Measurements from ENCODE around the gene GPN3. TPM values are rescaled to one million over a fixed set of nuclear protein-coding genes. Genes with fewer than 3 reads are reported as not detected.
"Not testable (repeated sequence)": the region's sequence is repeated elsewhere in the genome, so short reads cannot be mapped to it uniquely, and the experiment has no call there.

Gene GPN3
- total RNA-seq, 1 donor from 2014 or later: 23.7 TPM

DNA sequence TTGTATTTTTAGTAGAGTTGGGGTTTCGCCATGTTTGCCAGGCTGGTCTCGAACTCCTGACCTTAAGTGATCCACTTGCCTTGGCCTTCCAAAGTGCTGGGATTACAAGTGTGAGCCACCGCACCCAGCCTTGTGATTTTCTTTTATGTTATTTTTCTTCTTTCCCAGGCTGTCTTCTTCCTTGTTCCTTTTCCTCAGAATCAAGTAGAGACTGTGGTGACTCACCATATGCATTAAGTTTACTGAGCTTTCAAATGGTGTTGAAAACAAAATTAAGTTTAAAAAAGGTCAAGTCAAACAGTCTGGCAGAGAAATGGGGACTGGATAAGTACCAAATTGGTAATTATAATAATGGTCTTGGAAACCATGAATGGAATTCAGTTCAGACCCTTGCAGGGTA is 23.6 kb downstream of the GPN3 start:
- no peak for DNase-seq

GRCh38 chr12:110436231-110436630 is 31.8 kb downstream of the GPN3 start:
- no peak for DNase-seq

GRCh38 chr12:110431957-110432587 is 36.0 kb downstream of the GPN3 start:
- DNase-seq: no peak

- not testable (repeated sequence) for DNase-seq
Observed at GRCh38 chr12:110429676-110430075, 38.4 kb downstream of the GPN3 start.

DNA sequence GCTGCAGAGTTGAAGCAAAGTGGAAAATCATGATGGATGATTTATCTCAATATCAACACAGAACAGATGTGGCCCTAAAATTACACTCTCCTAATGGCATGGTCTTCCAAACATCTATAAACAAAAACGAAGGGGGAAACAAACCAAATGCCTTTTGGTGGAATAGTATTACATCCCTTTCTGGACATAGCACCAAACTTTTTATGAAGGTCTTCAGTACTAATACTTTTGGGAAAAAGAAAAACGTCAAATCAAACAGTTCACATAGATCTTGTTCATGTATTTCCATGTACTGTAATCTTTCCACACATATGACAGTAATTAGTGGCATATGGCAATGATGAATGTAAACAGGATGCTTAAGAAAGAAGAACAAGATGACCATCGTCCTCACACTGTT is 41.7 kb downstream of the GPN3 start:
- DNase-seq: peak; percentile 79

DNA sequence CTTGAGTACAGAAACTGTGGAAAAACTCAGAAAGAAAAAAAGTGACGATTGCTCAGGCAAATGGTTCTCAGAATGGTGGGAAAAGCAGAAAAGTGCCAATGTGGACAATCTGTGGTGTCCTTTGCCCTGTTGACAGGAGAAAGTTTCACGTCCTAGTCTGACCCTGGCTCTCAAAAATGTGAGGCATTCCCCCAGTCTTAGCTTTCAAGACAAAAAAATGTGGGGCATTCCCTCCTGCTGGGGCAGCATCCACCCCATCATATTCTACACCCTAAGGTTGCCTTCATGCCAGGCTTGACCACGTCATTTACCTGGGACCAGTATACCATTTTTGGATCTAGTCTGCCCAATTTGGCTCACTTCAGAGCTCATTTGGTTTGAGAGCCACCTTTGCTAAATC is 43.8 kb downstream of the GPN3 start:
- no peak for DNase-seq

GRCh38 chr12:110421701-110422100 is 46.4 kb downstream of the GPN3 start:
- DNase-seq: no peak

- no peak for DNase-seq
Observed at GRCh38 chr12:110421159-110421661, 46.8 kb downstream of the GPN3 start.

DNA sequence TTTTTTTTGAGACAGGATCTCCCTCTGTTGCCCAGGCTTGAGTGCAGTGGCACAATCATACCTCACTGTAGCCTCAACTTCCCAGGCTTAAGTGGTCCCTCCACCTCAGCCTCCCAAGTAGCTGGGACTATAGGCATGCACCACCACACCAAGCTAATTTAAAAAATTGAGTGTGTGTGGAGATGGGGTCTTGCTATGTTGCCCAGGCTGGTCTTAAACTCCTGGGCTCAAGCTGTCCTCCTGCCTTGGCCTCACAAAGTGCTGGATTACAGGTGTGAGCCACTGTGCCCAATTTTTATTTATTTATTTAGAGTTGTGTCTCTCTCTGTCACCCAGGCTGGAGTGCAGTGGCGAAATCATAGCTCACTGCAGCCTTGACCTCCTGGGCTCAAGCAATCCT is 47.4 kb downstream of the GPN3 start:
- DNase-seq: not testable (repeated sequence)

- not testable (repeated sequence) for DNase-seq
Observed at GRCh38 chr12:110417113-110417512, 50.9 kb downstream of the GPN3 start.

DNA sequence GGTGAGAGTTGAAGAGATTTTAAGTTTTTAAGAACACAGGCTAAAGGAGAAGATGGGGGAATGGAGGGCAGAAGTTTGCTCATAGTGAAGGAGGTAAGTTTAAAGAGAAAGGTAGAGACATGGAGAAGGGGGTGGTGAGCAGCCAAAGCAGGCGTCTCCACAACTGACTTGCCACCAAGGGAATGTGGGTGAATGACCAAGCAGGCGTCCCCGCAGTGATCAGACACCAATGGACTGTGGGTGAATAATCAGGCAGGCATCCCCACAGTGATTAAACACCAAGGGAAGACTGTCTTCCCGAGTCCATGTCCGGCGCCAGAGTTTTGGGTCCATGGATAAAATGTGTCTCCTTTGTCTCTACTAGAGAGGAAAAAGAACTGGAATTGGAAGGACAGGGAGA is 58.0 kb downstream of the GPN3 start:
- DNase-seq: not testable (repeated sequence)

DNA sequence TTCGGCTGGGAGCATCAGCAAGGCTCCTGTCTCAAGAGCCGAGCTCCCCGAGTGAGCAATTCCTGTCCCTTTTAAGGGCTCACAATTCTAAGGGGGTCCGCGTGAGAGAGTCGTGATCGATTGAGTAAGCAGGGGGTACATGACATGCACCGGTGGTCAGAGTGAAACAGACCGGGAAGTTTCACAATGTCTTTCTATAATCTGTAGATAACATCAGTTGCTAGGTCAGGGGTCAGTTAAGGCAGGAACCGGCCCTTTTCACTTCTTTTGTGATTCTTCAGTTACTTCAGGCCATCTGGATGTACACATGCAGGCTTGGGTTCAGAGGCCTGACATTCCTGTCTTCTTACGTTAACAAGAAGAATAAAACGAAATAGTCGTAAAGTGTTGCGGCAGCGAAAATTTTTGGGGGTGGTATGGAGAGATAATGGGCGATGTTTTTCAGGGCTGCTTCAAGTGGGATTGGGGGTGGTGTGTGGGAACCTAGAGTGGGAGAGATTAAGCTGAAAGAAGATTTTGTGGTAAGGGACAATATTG is 62.9 kb downstream of the GPN3 start:
- not testable (repeated sequence) for DNase-seq

- peak; percentile 92 for DNase-seq
Observed at GRCh38 chr12:110403976-110404682, 63.9 kb downstream of the GPN3 start.

- DNase-seq: peak; percentile 97
Observed at GRCh38 chr12:110403146-110403975, 64.7 kb downstream of the GPN3 start, which contains the start of gene ANAPC7. TSS of gene ANAPC7 (minus strand) at chr12:110403708. CDS start at chr12:110403627, 81 bp downstream.

Small RNAs within 50 kb of the gene (small RNA-seq; reads per million reads assigned to genes)
- gene RF00278 (ENCODE audit: low replicate concordance): not detected

Other genes with a start within 250 kb of the GPN3 start
- gene ATP2A2, start 187.0 kb downstream of the GPN3 start, total RNA-seq: 530 TPM
- gene ANAPC7, start 64.5 kb downstream of the GPN3 start, total RNA-seq: 71.3 TPM
- gene ARPC3, start 17.9 kb downstream of the GPN3 start, total RNA-seq: 133 TPM
- 8.0 TPM for gene FAM216A, start 588 bp upstream of the GPN3 start, total RNA-seq
- 88.0 TPM for gene VPS29, start 33.9 kb upstream of the GPN3 start, total RNA-seq
- gene RAD9B, start 34.1 kb upstream of the GPN3 start, total RNA-seq: 5.3 TPM
- gene PPTC7, start 115.1 kb upstream of the GPN3 start, total RNA-seq: 28.3 TPM
- gene TCTN1, start 145.9 kb upstream of the GPN3 start, total RNA-seq: 21.5 TPM
- 8.4 TPM for gene HVCN1, start 220.9 kb upstream of the GPN3 start, total RNA-seq

Measured in tongue (tissue), 3 donors.